ENCODE measurements around the gene FAM107B. TPM values are rescaled to one million over a fixed set of nuclear protein-coding genes. Genes with fewer than 3 reads are reported as not detected.

Gene FAM107B
- total RNA-seq, 1 experiment from 2014 or later, result 61.6 TPM

DNA sequence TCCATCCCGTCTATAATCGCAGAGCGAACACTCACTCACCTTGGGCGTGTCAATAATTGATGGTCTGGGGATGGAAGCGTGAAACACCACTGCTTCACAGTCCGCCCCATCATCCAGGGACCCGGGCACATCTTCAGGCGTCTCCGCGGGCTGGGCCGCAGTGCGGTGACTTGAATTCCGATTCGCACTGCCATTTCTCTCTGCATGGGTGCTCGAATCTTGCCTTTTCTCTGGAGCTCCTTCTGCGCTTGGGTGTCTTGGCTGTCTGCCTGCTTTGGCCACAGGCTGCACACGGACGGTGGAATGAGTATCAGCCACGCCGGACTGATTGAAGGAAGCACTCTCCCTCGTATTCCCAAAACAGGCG is 500 bp downstream of the FAM107B start:
- POLR2A ChIA-PET (ENCODE audit: low non-redundant PET), result no interaction called here

GRCh38 chr10:14773551-14774213 is 1.0 kb downstream of the FAM107B start:
- Histone ChIP-seq H3K9me3 (ENCODE audit: low read depth, low read length, poor library complexity, severe bottlenecking) (no peaks in the 10 kb centered on the region), H3K27ac (ENCODE audit: low read depth, low read length, poor library complexity, severe bottlenecking) (no peak overlapping the region), H3K27me3 (replicated peaks; ENCODE audit: insufficient read depth, low read depth, low read length, poor library complexity) (peaks cover 7% of the 10 kb centered on the region), H3K36me3 (ENCODE audit: insufficient read depth, low read length, poor library complexity, severe bottlenecking) (no peaks in the 10 kb centered on the region), H3K4me1 (ENCODE audit: insufficient read depth, low read length, poor library complexity, severe bottlenecking) (no peaks in the 10 kb centered on the region), H3K4me3 (ENCODE audit: low read depth, low read length, poor library complexity, severe bottlenecking) (no peak overlapping the region)
- POLR2A ChIA-PET (ENCODE audit: low non-redundant PET), result no interaction called here
- no TSS peak for BruUV-seq (replicated peaks)
- intact Hi-C loops (cut with micrococcal nuclease; ENCODE audit: unreplicated experiment), result no loop called here
- CTCF ChIA-PET, result no interaction called here
- no peak; the same call in 1 of the 2 replicates for TF ChIP-seq CTCF (conservative IDR thresholded peaks at IDR 0.05; ENCODE audit: low read depth, low read length)
- no peak for TF ChIP-seq EZH2 (IDR thresholded peaks at IDR 0.05; ENCODE audit: borderline replicate concordance, low read depth, low read length, poor library complexity, severe bottlenecking)
- no peak for DNase-seq (ENCODE audit: low spot score)

More for the DNA sequence above, 500 bp downstream of the FAM107B start:
- no TSS peak for BruUV-seq (replicated peaks)
- CTCF ChIA-PET, result no interaction called here
- intact Hi-C loops (cut with micrococcal nuclease; ENCODE audit: unreplicated experiment), result no loop called here
- peaks cover 7% of the 10 kb centered on the region for H3K27me3 ChIP-seq (replicated peaks; ENCODE audit: insufficient read depth, low read depth, low read length, poor library complexity)
- no peak for DNase-seq (ENCODE audit: low spot score)
- H3K36me3 ChIP-seq (ENCODE audit: insufficient read depth, low read length, poor library complexity, severe bottlenecking), result no peaks in the 10 kb centered on the region
- no peaks in the 10 kb centered on the region for H3K4me1 ChIP-seq (ENCODE audit: insufficient read depth, low read length, poor library complexity, severe bottlenecking)
- H3K4me3 ChIP-seq (ENCODE audit: low read depth, low read length, poor library complexity, severe bottlenecking), result no peak overlapping the region
- H3K9me3 ChIP-seq (ENCODE audit: low read depth, low read length, poor library complexity, severe bottlenecking), result no peaks in the 10 kb centered on the region
- no peak for TF ChIP-seq CTCF (conservative IDR thresholded peaks at IDR 0.05; ENCODE audit: low read depth, low read length)
- TF ChIP-seq EZH2 (IDR thresholded peaks at IDR 0.05; ENCODE audit: borderline replicate concordance, low read depth, low read length, poor library complexity, severe bottlenecking), result no peak
- no peak overlapping the region for H3K27ac ChIP-seq (ENCODE audit: low read depth, low read length, poor library complexity, severe bottlenecking)

DNA sequence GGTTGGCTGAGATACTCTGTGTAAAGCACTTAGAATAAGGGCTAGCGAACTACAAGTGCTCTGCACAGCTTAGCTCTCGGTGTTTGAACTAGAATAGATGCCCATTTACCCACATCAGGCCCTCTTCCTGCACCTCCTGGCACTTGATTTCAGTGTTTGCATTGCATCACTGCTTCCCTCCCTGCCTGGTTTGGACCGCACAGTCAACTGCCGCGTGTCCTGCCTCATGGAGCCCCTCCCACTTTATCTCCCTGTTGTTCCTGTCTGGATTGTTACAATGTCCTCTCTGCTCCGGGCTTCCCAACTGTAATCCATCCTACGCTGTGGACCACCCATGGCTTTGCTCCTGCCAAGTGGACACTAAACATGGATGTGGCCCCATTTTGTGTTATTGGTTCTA is 2.3 kb downstream of the FAM107B start:
- Histone ChIP-seq H3K36me3 (ENCODE audit: insufficient read depth, low read length, poor library complexity, severe bottlenecking) (no peaks in the 10 kb centered on the region), H3K27ac (ENCODE audit: low read depth, low read length, poor library complexity, severe bottlenecking) (no peak overlapping the region), H3K4me1 (ENCODE audit: insufficient read depth, low read length, poor library complexity, severe bottlenecking) (no peaks in the 10 kb centered on the region), H3K9me3 (ENCODE audit: low read depth, low read length, poor library complexity, severe bottlenecking) (no peaks in the 10 kb centered on the region), H3K4me3 (ENCODE audit: low read depth, low read length, poor library complexity, severe bottlenecking) (no peak overlapping the region), H3K27me3 (replicated peaks; ENCODE audit: insufficient read depth, low read depth, low read length, poor library complexity) (peaks cover 7% of the 10 kb centered on the region)
- intact Hi-C loops (cut with micrococcal nuclease; ENCODE audit: unreplicated experiment), result no loop called here
- no peak for DNase-seq (ENCODE audit: low spot score)
- ChIA-PET POLR2A (ENCODE audit: low non-redundant PET) (no interaction called here), CTCF (no interaction called here)
- BruUV-seq (replicated peaks), result no TSS peak
- TF ChIP-seq EZH2 (IDR thresholded peaks at IDR 0.05; ENCODE audit: borderline replicate concordance, low read depth, low read length, poor library complexity, severe bottlenecking) (no peak), CTCF (conservative IDR thresholded peaks at IDR 0.05; ENCODE audit: low read depth, low read length) (no peak)
